Astrocyte (in vitro differentiated cells and primary cell): ENCODE data around the gene PLCL1.

Experiments
- EZH2 ChIP-seq: IDR thresholded peaks from 2 replicates; pipeline ENCODE4 v1.6.1; 2012; ENCODE audit warnings: mild to moderate bottlenecking, low read length, inconsistent platforms; ENCODE audit not compliant: insufficient read depth
- TF ChIP-seq, protein P1 (sequence below): IDR thresholded peaks from 2 replicates; pipeline ENCODE4 v1.5.1; 2011; ENCODE audit warnings: low read depth, mild to moderate bottlenecking, inconsistent platforms, low read length, moderate library complexity; ENCODE audit not compliant: insufficient read depth

GRCh38 chr2:198065322-198065721 lies 260.9 kb downstream of the PLCL1 start:
- TF ChIP-seq, protein P1, sequence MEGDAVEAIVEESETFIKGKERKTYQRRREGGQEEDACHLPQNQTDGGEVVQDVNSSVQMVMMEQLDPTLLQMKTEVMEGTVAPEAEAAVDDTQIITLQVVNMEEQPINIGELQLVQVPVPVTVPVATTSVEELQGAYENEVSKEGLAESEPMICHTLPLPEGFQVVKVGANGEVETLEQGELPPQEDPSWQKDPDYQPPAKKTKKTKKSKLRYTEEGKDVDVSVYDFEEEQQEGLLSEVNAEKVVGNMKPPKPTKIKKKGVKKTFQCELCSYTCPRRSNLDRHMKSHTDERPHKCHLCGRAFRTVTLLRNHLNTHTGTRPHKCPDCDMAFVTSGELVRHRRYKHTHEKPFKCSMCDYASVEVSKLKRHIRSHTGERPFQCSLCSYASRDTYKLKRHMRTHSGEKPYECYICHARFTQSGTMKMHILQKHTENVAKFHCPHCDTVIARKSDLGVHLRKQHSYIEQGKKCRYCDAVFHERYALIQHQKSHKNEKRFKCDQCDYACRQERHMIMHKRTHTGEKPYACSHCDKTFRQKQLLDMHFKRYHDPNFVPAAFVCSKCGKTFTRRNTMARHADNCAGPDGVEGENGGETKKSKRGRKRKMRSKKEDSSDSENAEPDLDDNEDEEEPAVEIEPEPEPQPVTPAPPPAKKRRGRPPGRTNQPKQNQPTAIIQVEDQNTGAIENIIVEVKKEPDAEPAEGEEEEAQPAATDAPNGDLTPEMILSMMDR: no peak
- TF ChIP-seq EZH2: no peak
